Left renal cortex interstitium (tissue), 4 donors: ENCODE measurements around the gene AACS. TPM values are rescaled to one million over a fixed set of nuclear protein-coding genes. Genes with fewer than 3 reads are reported as not detected.
"Not testable (repeated sequence)": the region's sequence is repeated elsewhere in the genome, so short reads cannot be mapped to it uniquely, and the experiment has no call there.

ENCODE experiments used
- DNase-seq, 4 donors: peaks; one replicate each; pipeline ENCODE4 v3.0.0-alpha.2; 2013; ENCODE audit warnings: low read depth in 4 of 4, low spot score in 2 of 4, missing footprints in 1 of 4
- polyA plus RNA-seq, 4 donors: library from polyadenylated mRNA; unstranded; fragments of 120-200 nt; gene quantifications; one replicate each; pipeline ENCODE4 v1.2.1, GENCODE V29; 2013; ENCODE audit not compliant: insufficient read length in 4 of 4

The AACS gene
- polyA plus RNA-seq, 4 donors = 23.3 to 27.2 (median 26.1) TPM

DNA sequence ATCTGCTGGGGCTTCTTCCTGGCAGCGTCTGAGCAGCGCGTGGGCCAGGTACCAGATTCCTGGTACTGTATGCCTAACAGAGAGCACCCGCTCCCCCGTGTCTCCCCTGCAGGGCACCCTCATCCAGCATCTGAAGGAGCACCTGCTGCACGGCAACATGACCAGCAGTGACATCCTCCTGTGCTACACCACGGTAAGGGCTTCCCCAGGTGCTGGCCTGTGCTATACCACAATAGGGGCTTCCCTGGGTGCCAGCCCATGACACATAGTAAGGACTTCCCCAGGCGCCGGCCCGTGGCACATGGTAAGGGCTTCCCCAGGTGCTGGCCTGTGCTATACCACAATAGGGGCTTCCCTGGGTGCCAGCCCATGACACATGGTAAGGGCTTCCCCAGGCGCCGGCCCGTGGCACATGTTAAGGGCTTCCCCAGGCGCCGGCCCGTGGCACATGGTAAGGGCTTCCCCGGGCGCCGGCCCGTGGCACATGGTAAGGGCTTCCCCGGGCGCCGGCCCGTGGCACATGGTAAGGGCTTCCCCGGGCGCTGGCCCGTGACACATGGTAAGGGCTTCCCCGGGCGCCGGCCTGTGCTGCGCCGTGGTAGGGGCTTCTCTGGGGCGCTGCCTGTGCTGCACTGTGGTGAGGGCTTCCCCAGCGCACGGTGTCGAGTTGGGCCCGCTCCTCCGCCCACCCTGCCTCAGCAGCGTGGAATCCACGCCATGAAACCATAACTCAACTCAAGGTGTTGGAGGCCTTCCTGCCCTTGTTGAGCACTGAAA lies 49.3 kb downstream of the AACS start:
- no peak for DNase-seq

GRCh38 chr12:125120566-125120965 lies 55.3 kb downstream of the AACS start:
- DNase-seq = no peak

GRCh38 chr12:125121106-125121505 lies 55.9 kb downstream of the AACS start:
- DNase-seq = no peak

GRCh38 chr12:125122668-125123067 lies 57.4 kb downstream of the AACS start:
- DNase-seq = no peak

- no peak for DNase-seq
These were observed 59.2 kb downstream of the AACS start for GRCh38 chr12:125124320-125124966.

GRCh38 chr12:125125271-125125670 lies 60.0 kb downstream of the AACS start:
- no peak for DNase-seq

- no peak for DNase-seq
These were observed 63.4 kb downstream of the AACS start for GRCh38 chr12:125128439-125129178.

DNA sequence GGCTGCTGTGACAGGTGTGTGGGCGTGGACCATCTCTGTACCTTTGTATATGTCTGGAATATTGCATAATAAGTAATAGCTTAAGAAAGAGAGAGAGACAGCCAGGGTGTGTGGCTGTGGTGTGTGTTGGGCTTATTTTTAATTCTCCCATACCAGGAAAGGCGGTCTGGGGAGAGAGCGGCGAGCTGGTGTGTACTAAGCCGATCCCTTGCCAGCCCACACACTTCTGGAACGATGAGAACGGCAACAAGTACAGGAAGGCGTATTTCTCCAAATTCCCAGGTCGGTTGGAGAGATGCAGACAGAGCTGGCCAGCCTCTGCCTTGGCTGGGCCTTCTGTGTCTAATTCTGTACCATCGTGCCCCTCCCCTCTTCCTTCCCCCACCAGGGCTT lies 63.9 kb downstream of the AACS start:
- DNase-seq = no peak

DNA sequence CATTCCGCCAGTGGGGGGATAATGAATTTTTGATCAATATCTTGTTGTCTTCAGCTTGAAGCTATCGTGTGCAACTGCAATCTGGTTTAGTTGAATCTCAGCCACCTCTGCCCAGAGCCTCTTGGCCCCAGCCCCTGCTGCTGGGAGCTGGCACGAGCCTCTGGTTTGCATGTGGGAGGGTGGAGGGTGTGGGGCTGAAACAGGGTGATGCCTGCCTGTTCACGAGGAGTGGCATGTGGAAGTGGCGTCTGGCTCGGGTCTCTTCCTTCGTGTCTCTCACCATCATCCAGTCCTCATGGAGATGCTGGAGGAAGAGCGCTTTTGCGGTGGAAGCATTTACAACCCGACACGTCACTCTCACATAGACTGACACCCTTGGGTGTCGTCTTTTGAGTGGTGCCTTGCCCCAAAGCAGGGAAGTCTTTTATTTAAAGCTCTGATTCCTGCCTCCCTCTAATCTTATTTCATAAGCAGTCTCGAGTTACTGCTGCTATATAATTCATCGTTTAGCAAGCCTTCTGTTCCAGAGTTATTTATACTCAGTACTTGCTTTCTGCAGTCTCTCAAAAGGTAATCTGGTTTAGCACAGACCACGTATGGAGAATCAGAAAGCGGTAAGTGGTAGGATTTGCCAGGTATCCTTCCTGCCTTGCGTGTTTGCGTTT lies 64.5 kb downstream of the AACS start:
- DNase-seq = no peak

DNA sequence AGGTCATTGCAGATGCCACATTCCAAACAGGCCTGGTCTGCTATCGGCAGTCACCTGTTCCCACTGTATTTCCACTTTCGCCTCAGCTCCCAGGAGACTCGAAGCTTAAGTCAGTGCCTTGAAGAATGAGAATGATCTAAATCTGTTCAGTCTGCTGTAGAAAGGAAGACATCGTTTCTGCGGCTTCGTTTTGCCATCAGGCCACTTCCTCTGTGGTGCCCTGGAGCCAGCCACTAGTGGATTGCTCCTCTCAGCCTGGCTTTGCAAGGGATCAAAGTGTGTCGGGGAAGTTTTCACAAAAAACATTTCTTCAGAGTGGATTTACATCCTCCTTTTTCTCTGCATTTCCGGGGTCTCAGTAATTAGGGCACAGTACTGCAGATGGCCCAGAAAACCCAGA lies 66.7 kb downstream of the AACS start:
- DNase-seq = no peak

DNA sequence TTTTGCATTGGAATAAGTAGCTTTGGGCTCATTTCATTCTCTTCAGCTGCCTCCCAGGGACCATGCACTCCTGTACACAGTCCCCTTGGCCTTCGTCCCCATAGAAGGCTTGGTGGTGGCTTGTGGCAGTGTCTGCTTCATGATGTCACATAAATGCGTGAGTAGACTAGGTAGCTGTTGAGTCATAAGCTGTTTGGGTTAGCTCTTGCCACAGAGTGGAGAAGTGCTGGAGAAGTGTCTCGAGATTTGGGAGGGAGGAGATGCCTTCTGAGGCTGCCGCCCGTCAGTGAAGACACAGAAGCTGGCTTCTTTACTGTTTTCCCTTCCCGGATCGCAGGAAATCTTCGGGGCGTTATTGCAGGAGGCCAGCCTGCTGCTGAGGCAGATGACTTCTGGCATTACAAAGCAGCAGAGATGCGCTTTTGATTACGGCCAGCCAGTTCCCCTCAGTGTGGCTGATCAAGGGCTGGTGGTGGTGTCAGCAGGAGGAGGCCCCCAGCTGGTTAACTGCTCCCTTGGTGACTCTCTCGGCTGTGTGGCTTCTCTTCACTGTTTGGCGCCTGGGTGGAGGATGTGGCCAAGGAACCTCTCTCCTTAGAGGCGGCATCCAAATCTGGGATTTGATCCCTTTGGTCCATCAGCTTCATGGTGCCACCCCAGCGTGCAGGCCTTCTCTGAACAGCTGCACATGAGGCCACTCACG lies 67.6 kb downstream of the AACS start:
- DNase-seq = no peak

DNA sequence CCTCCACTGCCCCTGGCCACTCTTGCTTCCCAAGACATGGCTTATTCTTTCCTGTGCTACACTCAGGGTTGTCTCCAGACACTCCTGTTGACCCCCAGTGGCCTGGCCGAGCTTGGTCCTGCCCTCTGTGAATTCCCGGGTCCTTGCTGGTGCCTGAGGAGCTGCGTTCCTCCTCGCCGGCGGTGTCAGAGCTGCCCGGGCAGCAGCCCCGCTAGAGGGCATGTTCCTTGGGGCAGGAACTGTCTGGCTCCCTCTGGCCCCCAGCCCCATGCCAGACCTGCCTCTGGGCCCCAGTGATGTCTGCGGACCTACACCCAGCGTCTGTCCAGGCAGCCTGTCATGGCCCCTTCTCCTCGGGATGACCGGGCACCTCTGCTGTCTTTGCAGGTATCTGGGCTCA lies 68.4 kb downstream of the AACS start:
- no peak for DNase-seq

- no peak for DNase-seq
These were observed 69.3 kb downstream of the AACS start for GRCh38 chr12:125134576-125134975.

DNA sequence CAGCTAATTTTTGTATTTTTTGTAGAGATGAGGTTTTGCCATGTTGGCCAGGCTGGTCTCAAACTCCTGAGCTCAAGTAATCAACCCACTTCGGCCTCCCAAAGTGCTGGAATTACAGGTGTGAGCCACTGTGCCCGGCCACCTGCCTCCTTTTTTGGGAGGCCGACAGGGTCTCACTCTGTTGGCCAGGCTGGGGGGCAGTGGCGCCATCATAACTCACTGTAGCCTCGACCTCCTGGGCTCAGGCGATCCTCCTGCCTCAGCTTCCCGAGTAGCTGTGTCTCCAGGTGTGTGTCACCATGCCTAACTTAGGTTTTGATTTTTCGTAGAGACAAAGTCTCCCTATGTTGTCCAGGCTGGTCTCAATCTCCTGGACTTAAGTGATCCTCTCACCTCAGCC lies 70.7 kb downstream of the AACS start:
- DNase-seq = no peak

DNA sequence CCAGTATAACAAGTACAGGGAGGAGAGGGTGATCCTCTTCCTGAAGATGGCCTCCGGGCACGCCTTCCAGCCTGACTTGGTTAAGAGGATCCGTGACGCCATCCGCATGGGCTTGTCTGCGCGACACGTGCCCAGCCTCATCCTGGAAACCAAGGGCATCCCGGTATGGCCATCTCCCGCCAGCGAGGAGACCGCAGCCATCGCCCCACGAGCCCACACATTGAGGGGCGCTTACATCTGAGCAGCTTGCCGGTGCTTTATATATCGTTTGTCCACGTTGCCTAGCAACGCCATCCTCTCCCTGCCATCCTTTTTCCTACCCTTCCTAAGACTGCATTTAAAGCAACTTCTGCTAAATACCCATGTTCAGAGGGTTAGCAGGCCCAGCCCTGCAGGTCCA lies 71.5 kb downstream of the AACS start:
- DNase-seq = no peak

DNA sequence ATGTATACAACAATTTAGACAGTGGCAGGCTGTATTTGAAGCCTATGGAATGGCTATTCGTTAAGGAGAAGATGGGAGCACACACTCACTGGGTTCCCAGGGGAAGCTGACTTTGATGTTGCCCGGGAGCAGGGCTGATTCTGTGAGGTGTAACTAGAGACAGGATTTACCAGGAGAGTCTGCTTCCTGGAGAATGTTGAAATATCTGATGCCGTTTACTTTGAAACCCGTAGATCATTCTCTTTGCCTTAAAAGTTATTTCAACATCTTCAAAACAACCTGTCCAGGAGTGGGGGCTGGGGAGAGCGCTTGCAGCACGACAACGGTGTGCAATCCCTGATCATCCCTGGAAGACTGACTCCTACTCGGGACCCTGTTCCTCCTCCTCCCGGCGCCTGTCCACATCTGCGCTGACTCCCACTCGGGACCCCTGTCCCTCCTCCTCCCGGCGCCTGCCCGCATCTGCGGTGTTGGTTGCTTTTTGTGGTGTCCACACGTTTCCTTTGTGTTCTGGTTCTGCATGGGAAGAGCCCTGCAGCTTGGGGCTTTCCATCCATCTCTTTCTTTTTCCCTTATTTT lies 72.6 kb downstream of the AACS start:
- DNase-seq = no peak

DNA sequence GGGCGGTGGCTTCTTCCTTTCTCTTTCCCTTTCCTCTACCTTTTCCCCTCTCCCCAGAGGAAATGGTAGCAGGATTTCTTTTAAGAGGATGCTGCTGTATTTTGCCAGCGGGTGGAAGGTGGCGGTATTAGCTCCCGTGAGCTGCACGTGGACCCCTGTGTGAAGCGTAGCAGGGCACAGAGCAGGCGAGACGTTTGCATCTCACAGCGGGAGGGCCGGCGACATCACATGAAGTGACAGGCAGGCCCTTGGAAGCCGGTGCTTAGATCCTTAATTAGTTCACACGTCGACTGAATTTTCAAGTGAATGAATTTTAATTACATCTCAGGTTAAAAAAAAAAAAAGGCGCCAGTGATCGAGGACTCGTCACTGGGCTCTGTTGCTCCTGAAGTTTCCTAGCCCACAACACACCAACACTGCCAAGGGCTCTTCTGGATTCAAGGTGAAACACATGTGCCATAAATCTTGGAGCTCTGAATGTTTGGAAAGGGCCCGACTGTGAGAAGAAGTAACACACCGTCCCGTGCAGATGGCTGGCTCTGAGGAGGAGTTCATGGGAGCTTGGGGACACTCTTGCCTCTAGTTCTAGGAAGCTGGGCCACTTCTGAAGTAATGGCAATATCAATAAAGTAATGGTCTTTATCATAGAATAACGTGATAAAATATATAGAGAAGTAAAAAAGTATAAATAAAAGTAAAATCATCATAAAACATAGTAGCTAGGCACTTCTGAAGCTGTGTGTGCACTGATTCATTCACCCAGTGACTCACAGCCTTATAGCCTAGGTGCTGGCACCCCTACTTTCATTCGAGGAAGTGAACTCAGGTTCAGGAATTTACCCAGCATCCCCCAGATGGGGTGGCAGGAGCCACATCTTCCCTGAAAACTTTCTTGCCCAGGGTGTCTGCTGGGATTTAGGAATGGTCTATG lies 75.3 kb downstream of the AACS start:
- no peak for DNase-seq

- not testable (repeated sequence) for DNase-seq
These were observed 76.0 kb downstream of the AACS start for GRCh38 chr12:125141210-125141573.

DNA sequence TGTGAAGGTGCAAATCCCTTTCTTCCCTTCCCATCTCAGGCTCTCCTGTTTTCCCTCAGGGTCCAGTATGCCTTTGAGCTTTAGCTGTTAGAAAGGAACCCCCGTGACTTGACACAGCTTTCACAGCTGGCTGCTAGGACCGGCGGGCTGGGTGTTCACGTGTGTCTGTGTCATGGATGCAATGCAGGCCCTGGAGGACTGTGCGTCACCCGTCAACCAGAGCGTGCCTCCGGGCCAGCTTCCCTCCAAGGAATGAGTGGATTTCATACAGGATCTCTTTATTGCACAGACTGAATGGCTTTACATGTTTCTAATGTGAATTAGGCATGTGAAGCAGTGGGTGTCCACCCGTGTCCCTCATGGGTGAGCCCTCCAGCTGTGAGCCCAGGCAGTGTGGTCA lies 77.4 kb downstream of the AACS start:
- no peak for DNase-seq
